ENCODE data around the gene E2F1. TPM values are rescaled to one million over a fixed set of nuclear protein-coding genes. Genes with fewer than 3 reads are reported as not detected.
A peak's percentile ranks its signal among the peaks of the same experiment; 100 is the strongest.

Gene E2F1
- total and polyA plus RNA-seq, 2 of the 4 experiments (the other 2 are of a cell fraction) = 10.9 to 14.0 TPM

DNA sequence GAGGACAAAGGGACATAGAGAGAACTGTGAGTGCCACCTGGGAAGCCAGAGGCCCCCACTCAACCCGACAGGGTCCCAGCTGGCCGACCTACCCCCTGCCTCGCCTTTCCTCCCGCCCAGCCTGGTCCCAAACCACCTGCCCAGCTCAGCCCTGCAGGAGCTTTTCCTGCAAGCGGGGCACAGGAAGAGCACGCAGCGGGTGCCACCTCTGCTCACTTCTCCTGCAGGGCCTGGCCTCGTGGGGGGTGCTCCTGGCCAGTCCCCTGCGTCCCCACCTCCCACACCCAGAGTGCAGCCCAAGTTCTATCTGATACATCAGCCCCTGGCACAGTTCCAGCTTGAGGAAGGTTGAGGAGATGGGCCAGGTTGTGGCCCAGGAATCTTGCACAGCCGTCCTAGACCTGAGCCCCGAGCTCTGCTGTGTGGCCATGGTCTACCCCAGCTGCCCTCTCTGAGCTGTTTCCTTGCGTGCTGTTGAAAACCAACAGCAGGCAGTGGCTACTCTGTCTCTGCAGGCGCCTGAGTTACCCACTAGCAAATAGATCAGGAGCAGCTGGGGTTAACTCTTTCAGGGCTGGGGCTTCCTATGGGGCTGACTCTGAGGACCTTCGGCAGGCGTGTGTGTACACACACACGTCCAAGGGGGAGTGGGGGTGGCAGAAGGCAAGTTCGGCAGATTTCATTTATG, 13.6 kb downstream of the E2F1 start:
- Histone ChIP-seq H3K4me3 (ENCODE audit: insufficient read depth, low read depth, low read length) (no peak overlapping the region), H3K23ac (ENCODE audit: low read depth, low read length) (peak overlapping the region; percentile 96; the same call in 1 of the 2 replicates), H2AFZ (replicated peaks; ENCODE audit: low read length, poor library complexity) (peak overlapping the region; percentile 48), H3K4me1 (ENCODE audit: control insufficient read depth, insufficient read depth, low read length) (peaks cover 29% of the 10 kb centered on the region), H2BK15ac (ENCODE audit: low read depth, low read length) (no peak overlapping the region), H3K27me3 (ENCODE audit: control insufficient read depth, insufficient read depth, low read length) (no peaks in the 10 kb centered on the region), H4K91ac (ENCODE audit: insufficient read depth, low read depth, low read length) (no peak overlapping the region), H3K9me1 (ENCODE audit: insufficient read depth, low read length) (peaks cover 22% of the 10 kb centered on the region), H2BK120ac (ENCODE audit: low read depth, low read length) (no peak overlapping the region), H3K9ac (ENCODE audit: low read depth, low read length) (peak overlapping the region; percentile 99; the same call in 1 of the 2 replicates), H3K14ac (replicated peaks; ENCODE audit: low read depth, low read length) (peak overlapping the region; percentile 100; the same call in 1 of the 2 replicates), H4K20me1 (ENCODE audit: insufficient read depth, low read length) (peaks cover 22% of the 10 kb centered on the region; the same call in 1 of the 2 replicates), H3K56ac (ENCODE audit: extremely low read depth, insufficient read depth, low read length) (no peak overlapping the region), H2BK20ac (ENCODE audit: low read depth, low read length) (0 out of 2 replicates have a peak overlapping the region, but pooled peaks have one; percentile 25), H3K18ac (ENCODE audit: low read depth, low read length) (no peak overlapping the region), H2AK5ac (ENCODE audit: low read depth, low read length) (peak overlapping the region; percentile 98), H3K27ac (ENCODE audit: insufficient read depth, low read length) (no peak overlapping the region), H3K36me3 (ENCODE audit: control insufficient read depth, insufficient read depth, low read length) (peaks cover 13% of the 10 kb centered on the region), H3K79me1 (ENCODE audit: low read depth in 1 of 2, low read length in 2 of 2) (peaks cover 12 to 65% of the 10 kb centered on the region in 2 experiments; a peak in 3 of 4 replicates), H4K5ac (ENCODE audit: low read depth, low read length) (no peak overlapping the region), H3K4me2 (ENCODE audit: low read depth, low read length) (peak overlapping the region; percentile 99), H4K8ac (ENCODE audit: low read depth in 2 of 2, low read length in 2 of 2) (peak overlapping the region in 1 of 2 experiments; percentile 79; a peak in 1 of 4 replicates), H2BK5ac (ENCODE audit: low read depth, low read length, poor library complexity, severe bottlenecking) (no peak overlapping the region), H3K4ac (ENCODE audit: low read depth, low read length) (peak overlapping the region; percentile 96; the same call in 1 of the 2 replicates), H3K9me3 (ENCODE audit: control insufficient read depth, insufficient read depth, low read length) (no peaks in the 10 kb centered on the region), H2AK9ac (replicated peaks; ENCODE audit: low read depth, low read length, poor library complexity) (peak overlapping the region; percentile 97)
- no peak for ATAC-seq (ENCODE audit: low read depth)
- POLR2A ChIA-PET (ENCODE audit: unreplicated experiment) = no interaction called here
- 62% methylated on average over 5 of the region's 17 CpGs; no CpG with 5 or more reads in 1 of the 2 experiments for WGBS, 2 experiments (ENCODE audit: extremely low coverage in 2 of 2, insufficient read length in 1 of 2)
- CTCF ChIA-PET = no interaction called here
- in situ Hi-C loops (cut with MboI; ENCODE audit: low sequenced_read_pairs) (no loop called here), dilution Hi-C loops (cut with HindIII; ENCODE audit: low sequenced_read_pairs, unreplicated experiment) (no loop called here), intact Hi-C loops (cut with micrococcal nuclease) (no loop called here)
- TF ChIP-seq FOS (IDR thresholded peaks at IDR 0.05; ENCODE audit: low read depth, low read length) (no peak), RFX5 (IDR thresholded peaks at IDR 0.05; ENCODE audit: low read depth, low read length) (no peak), MXI1 (IDR thresholded peaks at IDR 0.05; ENCODE audit: borderline replicate concordance, low read depth, low read length) (no peak), SMC3 (IDR thresholded peaks at IDR 0.05; ENCODE audit: low read depth, low read length) (no peak), BHLHE40 (IDR thresholded peaks at IDR 0.05; ENCODE audit: low read depth, low read length) (no peak), MAFK (IDR thresholded peaks at IDR 0.05; ENCODE audit: low read depth, low read length) (no peak)
- TF ChIP-seq, protein P1, sequence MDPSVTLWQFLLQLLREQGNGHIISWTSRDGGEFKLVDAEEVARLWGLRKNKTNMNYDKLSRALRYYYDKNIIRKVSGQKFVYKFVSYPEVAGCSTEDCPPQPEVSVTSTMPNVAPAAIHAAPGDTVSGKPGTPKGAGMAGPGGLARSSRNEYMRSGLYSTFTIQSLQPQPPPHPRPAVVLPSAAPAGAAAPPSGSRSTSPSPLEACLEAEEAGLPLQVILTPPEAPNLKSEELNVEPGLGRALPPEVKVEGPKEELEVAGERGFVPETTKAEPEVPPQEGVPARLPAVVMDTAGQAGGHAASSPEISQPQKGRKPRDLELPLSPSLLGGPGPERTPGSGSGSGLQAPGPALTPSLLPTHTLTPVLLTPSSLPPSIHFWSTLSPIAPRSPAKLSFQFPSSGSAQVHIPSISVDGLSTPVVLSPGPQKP (IDR thresholded peaks at IDR 0.05; ENCODE audit: borderline replicate concordance, low read depth, low read length) = no peak
- no TSS peak for BruUV-seq (replicated peaks)
- DNase-seq = no peak
